ENCODE measurements around the gene ADAM12. TPM values are rescaled to one million over a fixed set of nuclear protein-coding genes. Genes with fewer than 3 reads are reported as not detected.

Gene ADAM12
- total RNA-seq, 1 experiment from 2014 or later = 16.8 TPM

- peak; percentile 55 to 74 for DNase-seq
- Histone ChIP-seq H3K4me2 (peak overlapping the region; percentile 19; the same call in 1 of the 2 replicates), H3F3A (ENCODE audit: insufficient read depth, low read depth) (peaks cover 18% of the 10 kb centered on the region), H3K27me3 (ENCODE audit: insufficient read depth, low read depth) (no peaks in the 10 kb centered on the region), H3K9me3 (ENCODE audit: insufficient read depth, low read depth) (no peaks in the 10 kb centered on the region), H4K20me1 (ENCODE audit: insufficient read depth) (no peaks in the 10 kb centered on the region), H3K9me2 (ENCODE audit: insufficient read depth) (no peaks in the 10 kb centered on the region), H3K79me2 (ENCODE audit: low read depth) (no peaks in the 10 kb centered on the region), H3K4me1 (replicated peaks; ENCODE audit: insufficient read depth) (peaks cover 20% of the 10 kb centered on the region), H3K36me3 (ENCODE audit: low read depth) (no peaks in the 10 kb centered on the region), H3K27ac (peak overlapping the region; percentile 64), H2AFZ (no peak overlapping the region), H3K4me3 (no peak overlapping the region)
- intact Hi-C loops (cut with micrococcal nuclease; ENCODE audit: unreplicated experiment) = loop anchor here (1.0 to 10.0 kb wide), 2 partner anchors 27 to 122 kb away; no protein-coding TSS in a partner anchor
- TF ChIP-seq EZH2 (IDR thresholded peaks at IDR 0.05; ENCODE audit: low read depth) = no peak
- TF ChIP-seq, protein P1, sequence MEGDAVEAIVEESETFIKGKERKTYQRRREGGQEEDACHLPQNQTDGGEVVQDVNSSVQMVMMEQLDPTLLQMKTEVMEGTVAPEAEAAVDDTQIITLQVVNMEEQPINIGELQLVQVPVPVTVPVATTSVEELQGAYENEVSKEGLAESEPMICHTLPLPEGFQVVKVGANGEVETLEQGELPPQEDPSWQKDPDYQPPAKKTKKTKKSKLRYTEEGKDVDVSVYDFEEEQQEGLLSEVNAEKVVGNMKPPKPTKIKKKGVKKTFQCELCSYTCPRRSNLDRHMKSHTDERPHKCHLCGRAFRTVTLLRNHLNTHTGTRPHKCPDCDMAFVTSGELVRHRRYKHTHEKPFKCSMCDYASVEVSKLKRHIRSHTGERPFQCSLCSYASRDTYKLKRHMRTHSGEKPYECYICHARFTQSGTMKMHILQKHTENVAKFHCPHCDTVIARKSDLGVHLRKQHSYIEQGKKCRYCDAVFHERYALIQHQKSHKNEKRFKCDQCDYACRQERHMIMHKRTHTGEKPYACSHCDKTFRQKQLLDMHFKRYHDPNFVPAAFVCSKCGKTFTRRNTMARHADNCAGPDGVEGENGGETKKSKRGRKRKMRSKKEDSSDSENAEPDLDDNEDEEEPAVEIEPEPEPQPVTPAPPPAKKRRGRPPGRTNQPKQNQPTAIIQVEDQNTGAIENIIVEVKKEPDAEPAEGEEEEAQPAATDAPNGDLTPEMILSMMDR (conservative IDR thresholded peaks at IDR 0.05) = no peak
- no TSS peak for BruUV-seq (replicated peaks)
- ChIA-PET CTCF (interaction anchor here (0.5 kb wide), 1 partner anchor 123 kb away, joined by 8 read pairs; no protein-coding TSS in a partner anchor), POLR2A (ENCODE audit: unreplicated experiment) (no interaction called here)
These were observed 11.3 kb downstream of the ADAM12 start for GRCh38 chr10:126376956-126377355.

- Histone ChIP-seq H3K36me3 (ENCODE audit: low read depth) (no peaks in the 10 kb centered on the region), H3K9me3 (ENCODE audit: insufficient read depth, low read depth) (no peaks in the 10 kb centered on the region), H3K27ac (peak overlapping the region; percentile 64), H3K79me2 (ENCODE audit: low read depth) (no peaks in the 10 kb centered on the region), H2AFZ (no peak overlapping the region), H3K4me3 (no peak overlapping the region), H3K27me3 (ENCODE audit: insufficient read depth, low read depth) (no peaks in the 10 kb centered on the region), H4K20me1 (ENCODE audit: insufficient read depth) (no peaks in the 10 kb centered on the region), H3K9me2 (ENCODE audit: insufficient read depth) (no peaks in the 10 kb centered on the region), H3K4me2 (0 out of 2 replicates have a peak overlapping the region, but pooled peaks have one; percentile 19), H3F3A (ENCODE audit: insufficient read depth, low read depth) (peaks cover 18% of the 10 kb centered on the region), H3K4me1 (replicated peaks; ENCODE audit: insufficient read depth) (peaks cover 20% of the 10 kb centered on the region)
- CTCF ChIA-PET = no interaction called here
- POLR2A ChIA-PET (ENCODE audit: unreplicated experiment) = no interaction called here
- no TSS peak for BruUV-seq (replicated peaks)
- TF ChIP-seq, protein P1 (conservative IDR thresholded peaks at IDR 0.05) = no peak
- no peak for TF ChIP-seq EZH2 (IDR thresholded peaks at IDR 0.05; ENCODE audit: low read depth)
- intact Hi-C loops (cut with micrococcal nuclease; ENCODE audit: unreplicated experiment) = loop anchor here (10.0 kb wide), 1 partner anchor 121 kb away; no protein-coding TSS in a partner anchor
- DNase-seq = peak in 1 of 2 experiments; percentile 72
These were observed 12.2 kb downstream of the ADAM12 start for GRCh38 chr10:126375926-126376554.

DNA sequence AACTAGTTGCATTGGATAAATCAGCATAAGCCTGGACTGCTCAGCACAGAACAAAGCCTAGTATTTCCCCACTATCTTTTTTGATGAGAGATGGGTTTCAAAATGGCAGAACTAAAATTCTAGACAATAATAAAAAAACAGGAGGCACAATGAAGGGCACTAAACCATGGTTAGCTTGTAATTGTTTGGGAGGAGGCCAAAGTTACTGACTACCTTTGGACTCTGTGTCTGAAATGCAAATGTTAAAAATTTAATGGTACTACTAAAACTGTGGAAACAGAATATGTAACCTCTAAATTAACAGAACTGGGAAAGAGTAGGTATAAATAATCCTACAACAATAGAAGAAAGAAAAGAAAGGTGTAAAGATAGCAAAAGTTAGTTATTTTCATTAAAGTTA lies 13.0 kb downstream of the ADAM12 start:
- TF ChIP-seq, protein P1 (conservative IDR thresholded peaks at IDR 0.05) = no peak
- no peak for TF ChIP-seq EZH2 (IDR thresholded peaks at IDR 0.05; ENCODE audit: low read depth)
- BruUV-seq (replicated peaks) = no TSS peak
- Histone ChIP-seq H3K9me2 (ENCODE audit: insufficient read depth) (no peaks in the 10 kb centered on the region), H3K4me3 (no peak overlapping the region), H3K27me3 (ENCODE audit: insufficient read depth, low read depth) (no peaks in the 10 kb centered on the region), H3K4me2 (no peak overlapping the region), H3F3A (ENCODE audit: insufficient read depth, low read depth) (peaks cover 18% of the 10 kb centered on the region), H3K27ac (no peak overlapping the region), H4K20me1 (ENCODE audit: insufficient read depth) (no peaks in the 10 kb centered on the region), H3K4me1 (replicated peaks; ENCODE audit: insufficient read depth) (peaks cover 20% of the 10 kb centered on the region), H3K9me3 (ENCODE audit: insufficient read depth, low read depth) (no peaks in the 10 kb centered on the region), H3K79me2 (ENCODE audit: low read depth) (no peaks in the 10 kb centered on the region), H3K36me3 (ENCODE audit: low read depth) (no peaks in the 10 kb centered on the region), H2AFZ (no peak overlapping the region)
- CTCF ChIA-PET = no interaction called here
- DNase-seq = no peak
- POLR2A ChIA-PET (ENCODE audit: unreplicated experiment) = no interaction called here
- intact Hi-C loops (cut with micrococcal nuclease; ENCODE audit: unreplicated experiment) = loop anchor here (10.0 kb wide), 1 partner anchor 120 kb away; no protein-coding TSS in a partner anchor
